ENCODE results near the gene LRIF1.
A peak's percentile ranks its signal among the peaks of the same experiment; 100 is the strongest.
"Not testable (repeated sequence)": the region's sequence is repeated elsewhere in the genome, so short reads cannot be mapped to it uniquely, and the experiment has no call there.

LRIF1 gene, protein sequence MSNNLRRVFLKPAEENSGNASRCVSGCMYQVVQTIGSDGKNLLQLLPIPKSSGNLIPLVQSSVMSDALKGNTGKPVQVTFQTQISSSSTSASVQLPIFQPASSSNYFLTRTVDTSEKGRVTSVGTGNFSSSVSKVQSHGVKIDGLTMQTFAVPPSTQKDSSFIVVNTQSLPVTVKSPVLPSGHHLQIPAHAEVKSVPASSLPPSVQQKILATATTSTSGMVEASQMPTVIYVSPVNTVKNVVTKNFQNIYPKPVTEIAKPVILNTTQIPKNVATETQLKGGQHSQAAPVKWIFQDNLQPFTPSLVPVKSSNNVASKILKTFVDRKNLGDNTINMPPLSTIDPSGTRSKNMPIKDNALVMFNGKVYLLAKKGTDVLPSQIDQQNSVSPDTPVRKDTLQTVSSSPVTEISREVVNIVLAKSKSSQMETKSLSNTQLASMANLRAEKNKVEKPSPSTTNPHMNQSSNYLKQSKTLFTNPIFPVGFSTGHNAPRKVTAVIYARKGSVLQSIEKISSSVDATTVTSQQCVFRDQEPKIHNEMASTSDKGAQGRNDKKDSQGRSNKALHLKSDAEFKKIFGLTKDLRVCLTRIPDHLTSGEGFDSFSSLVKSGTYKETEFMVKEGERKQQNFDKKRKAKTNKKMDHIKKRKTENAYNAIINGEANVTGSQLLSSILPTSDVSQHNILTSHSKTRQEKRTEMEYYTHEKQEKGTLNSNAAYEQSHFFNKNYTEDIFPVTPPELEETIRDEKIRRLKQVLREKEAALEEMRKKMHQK

DNA sequence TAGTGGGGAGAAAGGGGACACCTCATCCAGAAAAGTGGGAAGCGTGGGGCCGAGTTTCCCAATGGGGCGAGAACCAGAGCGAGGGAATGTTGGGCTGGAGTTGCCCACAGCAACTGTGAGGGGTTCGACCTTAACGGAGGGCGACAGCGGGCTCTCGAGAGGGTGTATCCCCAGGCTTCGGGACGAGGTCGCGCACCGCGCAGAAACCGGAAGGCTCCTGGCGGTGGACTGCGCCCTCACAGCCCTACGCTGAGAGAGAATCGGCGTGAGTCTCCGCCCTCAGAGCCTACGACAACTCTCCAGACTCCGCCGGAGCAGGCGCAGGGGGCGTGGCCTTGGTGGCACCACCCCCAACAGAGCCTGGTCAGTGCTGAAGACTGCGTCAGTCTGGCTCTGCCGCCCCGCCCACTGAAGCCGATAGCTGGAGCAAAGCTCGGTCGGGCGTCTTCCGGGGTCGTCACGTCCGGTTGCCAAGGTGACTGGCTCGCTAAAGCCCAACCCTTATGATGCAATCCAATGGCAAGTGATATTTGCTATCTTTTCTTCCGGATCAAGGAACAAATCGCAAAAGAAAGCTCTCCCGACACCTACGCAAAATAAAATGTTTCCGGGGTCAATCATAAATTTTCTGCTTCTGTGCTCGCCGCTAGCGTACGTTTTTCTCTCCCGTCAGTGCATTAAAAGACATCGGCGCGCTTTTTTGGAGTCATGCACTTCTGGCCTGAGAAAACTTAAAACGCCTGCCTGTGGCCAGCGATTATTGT, at the start of gene LRIF1:
Gene LRIF1 (minus strand): TSS at position 232 of the 764 bp plus-strand sequence. CDS start 234 bp downstream, outside the sequence.
- peak; percentile 99 for DNase-seq (ENCODE audit: low read depth)

DNA sequence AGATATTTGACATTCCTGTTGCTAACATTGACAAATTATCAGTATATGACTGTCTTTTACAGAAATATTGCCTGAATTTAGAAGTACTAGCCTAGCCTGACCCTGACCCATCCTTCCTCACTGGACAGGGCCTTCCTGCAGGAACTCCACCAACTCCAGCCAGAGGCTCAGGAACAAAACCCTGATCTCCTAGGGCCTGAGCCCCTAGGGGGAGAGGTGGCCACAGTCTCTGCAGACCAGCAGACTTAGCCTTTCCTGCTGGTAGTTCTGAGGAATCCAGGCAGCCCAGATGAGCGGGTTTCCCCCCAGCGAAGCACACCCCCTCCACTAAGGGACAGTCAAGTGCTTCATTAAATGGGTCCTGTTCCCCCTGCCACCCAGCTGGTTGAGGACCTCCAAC, 44.3 kb upstream of the LRIF1 start:
- DNase-seq (ENCODE audit: low read depth), result no peak

DNA sequence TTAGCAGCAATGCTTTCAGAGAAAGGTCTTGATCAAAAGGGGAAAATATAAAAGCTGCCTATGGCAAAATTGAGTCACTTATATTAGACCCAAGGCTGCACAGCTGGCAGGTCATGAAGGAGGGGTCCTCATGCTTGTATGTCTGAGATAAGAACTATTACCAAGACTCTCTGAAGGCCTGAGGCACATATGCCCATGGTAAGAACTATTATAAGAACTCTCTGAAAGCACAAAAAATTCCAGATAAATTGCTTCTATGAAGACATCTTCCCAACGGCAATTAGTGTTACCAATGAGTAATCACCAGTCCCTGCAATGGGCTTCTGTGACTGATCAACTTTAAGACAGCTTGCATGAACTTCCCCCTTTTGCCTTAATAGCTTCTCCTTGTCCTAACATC, 42.8 kb upstream of the LRIF1 start:
- no peak for DNase-seq (ENCODE audit: low read depth)

DNA sequence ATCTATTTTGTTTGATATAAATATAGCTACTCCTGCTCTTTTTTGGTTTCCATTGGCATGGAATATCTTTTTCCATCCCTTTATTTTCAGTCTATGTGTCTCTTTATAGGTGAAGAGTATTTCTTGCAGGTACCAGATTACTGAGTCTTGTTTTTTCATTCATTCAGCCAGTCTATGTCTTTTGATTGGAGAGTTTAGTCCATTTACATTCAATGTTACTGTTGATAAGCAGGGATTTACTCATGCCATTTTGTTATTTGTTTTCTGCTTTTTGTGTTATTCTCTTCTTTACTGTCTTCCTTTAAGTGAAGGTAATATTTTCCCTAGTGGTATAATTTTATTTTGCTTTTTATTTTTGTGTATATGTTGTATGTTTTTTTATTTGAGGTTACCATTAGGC, 35.9 kb upstream of the LRIF1 start:
- DNase-seq (ENCODE audit: low read depth), result not testable (repeated sequence)

DNA sequence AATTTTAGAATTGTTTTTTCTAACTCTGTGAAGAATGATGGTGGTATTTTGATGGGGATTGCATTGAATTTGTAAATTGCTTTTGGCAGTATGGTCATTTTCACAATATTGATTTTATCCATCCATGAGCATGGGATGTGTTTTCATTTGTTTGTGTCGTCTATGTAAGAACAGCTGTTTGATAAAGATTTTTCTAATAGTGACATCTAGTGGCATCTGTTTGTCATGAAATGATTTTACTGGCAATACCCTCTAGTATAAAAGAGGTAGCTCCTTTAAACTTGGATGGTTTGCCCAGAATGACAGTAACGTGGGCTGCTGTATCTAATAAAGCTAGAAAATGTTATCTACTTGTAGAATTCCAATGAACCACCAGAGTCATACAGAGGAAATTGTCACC, 28.6 kb upstream of the LRIF1 start:
- peak; percentile 7 for DNase-seq (ENCODE audit: low read depth)

DNA sequence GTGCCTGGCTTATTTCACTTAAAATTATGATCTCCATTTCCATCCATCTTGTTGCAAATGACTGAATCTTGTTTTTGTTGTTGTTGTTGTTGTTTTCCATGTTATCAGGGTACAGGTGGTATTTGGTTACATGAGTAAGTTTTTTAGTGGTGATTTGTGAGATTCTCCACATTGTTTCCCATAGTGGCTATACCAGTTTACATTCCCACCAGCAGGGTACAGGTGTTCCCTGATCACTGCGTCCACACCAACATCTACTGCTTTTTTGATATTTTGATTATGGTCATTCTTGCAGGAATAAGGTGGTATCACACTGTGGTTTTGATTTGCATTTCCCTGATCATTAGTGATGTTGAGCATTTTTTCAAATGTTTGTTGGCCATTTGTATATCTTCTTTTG, 27.6 kb upstream of the LRIF1 start:
- not testable (repeated sequence) for DNase-seq (ENCODE audit: low read depth)

DNA sequence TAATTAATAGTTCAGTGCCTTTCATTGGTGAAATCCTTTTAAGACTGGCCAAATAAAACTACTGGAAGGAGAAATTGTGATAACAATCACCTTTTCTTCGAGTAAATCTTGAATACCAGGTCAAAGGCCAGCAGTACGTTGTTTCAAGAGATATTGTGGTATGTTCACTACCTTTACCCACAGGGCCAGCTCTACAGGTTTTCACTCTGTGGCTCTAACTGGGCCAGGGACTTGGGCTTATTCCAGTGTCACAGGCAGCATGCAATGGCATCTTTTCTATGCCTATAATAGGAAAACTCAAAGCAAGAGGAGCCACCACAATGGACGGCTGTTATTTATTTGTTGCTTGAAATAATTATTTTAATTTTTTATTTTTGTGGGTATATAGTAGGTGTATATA, 26.8 kb upstream of the LRIF1 start:
- no peak for DNase-seq (ENCODE audit: low read depth)

DNA sequence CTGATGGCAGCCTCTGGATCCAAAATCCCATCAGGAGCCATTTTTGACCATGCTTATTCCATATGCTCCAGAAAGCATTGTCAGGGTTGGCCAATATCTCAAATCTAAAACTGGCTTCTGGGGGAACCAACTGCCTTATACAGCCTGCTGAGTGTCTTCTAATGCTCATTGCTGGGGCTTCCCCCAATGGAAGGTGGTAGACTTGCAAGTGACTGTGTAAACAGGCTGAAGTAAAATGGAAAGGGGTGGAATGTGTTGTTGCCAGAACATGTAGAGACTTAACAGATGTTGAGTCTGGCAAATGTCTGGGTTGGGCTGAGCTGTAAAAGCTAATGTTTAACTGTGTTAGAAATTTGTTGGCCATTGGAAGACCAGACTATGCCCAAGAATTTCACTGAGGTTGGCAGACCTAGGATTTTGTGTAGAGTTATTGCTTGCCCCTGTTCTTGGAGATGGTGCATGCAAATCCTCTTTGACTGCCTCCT, 22.7 kb upstream of the LRIF1 start:
- DNase-seq (ENCODE audit: low read depth), result no peak

DNA sequence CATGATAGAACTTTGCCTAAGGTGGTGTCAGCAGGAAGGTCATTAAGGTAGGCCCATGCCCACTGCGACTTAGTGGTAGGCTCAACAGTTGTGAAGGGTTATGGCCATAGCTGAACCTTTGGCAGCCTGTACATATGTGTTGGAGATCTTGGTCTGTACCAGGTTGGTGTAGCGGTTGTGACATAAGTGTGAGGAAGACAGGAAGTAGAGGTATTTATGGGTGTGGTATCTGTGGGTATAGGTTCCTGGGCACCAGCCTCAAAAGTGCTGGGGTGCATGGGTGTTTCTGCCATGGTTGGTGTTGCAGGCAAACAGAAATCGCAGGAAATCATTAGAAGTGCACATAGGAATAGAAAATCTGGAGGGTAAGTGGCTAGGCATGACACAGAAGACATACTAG, 18.6 kb upstream of the LRIF1 start:
- DNase-seq (ENCODE audit: low read depth), result no peak

DNA sequence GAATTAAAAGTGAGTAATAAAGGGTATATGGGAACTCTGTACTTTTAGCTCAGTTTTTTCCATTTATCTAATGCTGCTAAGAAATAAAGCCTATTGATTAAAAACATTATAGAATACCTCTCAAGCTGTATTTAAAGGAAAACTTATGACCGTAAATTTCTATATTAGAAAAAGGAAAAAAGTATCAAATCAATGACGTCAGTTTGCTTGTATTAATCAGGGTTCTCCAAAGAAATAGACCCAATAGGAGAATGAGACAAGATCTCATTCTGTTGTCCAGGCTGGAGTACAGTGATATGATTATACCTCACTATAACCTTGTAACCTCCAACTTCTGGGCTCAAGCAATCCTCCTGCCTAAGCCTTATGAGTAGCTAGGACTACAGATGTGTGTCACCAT, 15.4 kb upstream of the LRIF1 start:
- no peak for DNase-seq (ENCODE audit: low read depth)

DNA sequence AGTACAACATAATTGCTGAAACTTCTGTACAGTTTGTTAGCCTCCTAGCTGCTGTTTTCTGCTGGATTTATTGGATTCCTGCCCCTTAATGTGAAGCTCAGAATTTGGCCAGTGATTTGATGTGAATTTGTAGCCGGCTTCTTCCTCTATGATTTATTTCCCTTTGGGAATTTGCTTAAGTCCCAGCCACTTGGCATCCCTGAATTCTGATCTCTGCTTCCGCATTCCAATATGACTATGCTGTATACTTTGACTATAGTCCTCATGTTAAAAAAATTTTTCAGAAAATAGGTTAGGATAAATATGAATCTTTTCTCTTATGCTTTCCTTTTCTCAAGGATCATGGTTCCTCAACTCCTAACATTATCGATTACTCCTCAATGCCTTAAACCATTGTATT, 12.4 kb upstream of the LRIF1 start:
- no peak for DNase-seq (ENCODE audit: low read depth)

DNA sequence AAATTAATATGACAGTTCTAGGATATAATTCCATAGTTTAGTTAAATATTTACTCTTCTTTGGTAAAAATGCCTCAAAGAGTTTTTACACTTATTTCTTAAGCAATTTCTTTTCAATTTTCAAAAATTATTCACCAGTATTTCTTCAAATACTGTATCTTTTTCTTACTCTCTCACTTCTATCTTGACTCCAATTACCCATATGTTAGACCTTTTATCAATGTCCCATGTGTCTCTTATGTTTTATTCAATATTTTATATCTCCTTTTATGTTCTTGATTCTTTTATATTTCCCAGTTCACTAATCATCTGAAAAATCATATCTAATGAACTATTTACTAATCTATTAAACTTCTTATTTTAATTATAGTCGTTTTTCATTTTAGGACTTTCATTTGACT, 11.5 kb upstream of the LRIF1 start:
- DNase-seq (ENCODE audit: low read depth), result no peak

DNA sequence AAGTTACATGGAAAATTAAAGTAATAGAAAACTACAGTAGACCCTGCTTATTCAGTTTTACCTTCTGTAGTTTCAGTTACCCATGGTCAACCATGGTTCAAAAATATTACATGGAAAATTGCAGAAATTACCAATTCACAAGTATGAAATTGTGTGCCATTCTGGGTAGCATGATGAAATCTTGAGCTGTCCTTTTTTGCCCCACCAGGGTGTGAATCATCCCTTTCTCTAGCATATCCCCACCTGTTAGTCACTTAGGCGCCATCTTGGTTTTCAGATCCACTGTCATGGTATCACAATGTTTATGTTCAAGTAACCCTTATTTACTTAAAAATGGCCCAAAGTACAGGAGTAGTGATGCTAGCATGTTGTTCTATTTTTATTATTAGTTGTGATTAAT, 3.5 kb upstream of the LRIF1 start:
- DNase-seq (ENCODE audit: low read depth), result no peak

DNA sequence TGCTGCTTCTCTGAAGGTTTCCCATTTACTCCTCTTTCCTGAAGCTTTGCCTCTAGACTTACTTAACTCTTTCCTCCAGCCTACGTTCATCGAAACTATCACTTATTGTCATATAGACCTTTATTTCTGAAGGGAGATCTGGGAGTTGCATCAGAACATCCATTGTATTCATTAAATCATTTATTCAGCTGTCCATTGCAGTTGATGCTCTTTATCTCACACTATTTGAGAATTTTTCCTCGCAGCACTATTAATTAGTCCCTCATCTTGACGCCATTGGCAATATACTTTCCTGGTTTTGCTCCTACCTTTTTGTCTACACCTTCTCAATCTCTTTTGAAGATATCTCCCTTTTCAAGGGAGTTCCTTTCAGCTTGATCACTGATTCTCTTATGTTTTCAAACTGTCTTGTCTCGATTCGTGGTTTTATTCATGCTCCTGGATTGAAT, 757 bp upstream of the LRIF1 start:
- DNase-seq (ENCODE audit: low read depth), result no peak

DNA sequence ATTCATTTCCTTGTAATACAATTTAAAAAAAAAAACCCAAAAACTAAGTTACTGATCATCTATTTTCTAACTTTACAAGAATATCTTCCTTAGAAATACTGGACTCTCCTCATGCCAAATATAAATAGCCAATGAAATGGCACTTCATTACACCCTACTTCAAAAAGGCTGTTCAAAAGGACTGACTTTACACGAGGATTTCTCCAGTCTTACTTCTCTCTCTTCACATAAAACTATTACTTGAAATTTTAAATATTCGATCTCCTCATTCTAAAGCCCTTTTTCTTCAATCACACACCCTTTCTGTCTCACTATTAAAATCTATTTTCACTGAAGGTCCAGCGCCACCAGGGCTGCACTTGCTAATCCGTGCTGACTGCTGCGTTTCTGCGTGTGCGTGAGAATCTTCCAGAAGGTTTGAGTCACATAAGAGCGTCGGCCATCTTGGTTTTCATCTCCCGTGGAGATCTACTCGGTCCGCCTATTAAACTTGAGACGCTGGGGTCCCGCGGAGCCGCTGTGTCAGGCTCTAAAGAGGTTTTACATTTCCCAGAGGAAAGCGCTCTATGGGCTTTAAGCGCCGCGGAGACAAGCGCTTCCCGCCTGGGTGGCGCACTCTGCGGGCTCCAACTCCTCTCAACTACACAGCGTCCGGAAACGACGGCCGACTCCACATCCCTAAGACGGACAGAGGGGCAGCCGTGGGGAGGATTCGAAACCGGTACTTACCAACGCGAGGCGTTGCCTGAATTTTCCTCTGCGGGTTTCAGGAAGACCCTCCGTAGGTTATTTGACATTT, 631 bp downstream of the LRIF1 start:
- peak; percentile 61 for DNase-seq (ENCODE audit: low read depth)

DNA sequence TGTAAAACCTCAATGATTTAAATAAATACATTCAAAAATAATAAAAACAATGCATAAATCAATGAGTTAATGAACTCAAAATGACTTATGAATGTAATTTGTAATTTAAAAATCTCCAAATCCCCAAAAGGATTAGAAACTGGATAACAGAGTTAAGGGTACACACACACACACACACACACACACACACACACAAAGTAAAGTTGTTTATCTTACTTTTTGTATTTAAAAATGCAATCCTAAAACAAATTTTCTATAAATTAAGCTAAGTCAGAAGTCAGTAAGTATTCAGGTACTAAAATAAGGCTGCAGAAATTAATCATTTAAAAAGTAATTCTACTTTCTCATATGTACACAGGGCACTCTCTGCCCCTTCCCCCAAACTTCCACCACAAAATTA, 1.8 kb downstream of the LRIF1 start:
- no peak for DNase-seq (ENCODE audit: low read depth)

DNA sequence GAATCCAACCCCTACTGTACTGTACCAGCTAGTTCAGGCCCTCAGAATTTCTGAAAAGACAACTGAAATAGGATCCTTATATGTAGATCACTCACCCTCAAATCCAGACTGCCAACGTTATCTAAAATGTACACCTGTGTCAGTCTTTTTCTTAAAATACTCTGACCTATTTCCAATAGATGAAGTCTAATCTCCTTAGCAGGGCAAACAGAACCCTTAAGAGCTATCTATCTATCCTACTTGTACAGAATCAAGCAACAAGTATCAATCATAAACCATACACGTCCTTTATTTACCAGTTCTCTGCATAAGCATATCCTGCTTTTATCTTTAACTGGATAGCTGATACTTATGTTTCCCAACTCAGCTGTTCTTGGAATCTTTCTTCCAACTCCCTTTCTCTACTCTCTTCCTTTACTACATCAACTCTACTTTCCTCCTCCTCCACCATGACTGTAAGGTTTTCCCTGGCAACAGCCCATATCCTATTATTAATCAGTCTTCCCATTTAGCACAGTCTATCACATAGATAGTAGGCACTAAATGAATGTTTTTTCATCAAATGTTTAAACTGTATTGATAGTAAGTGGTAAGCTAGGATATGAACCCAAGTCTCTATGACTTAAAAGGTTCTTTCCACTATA, 2.8 kb downstream of the LRIF1 start:
- no peak for DNase-seq (ENCODE audit: low read depth)

DNA sequence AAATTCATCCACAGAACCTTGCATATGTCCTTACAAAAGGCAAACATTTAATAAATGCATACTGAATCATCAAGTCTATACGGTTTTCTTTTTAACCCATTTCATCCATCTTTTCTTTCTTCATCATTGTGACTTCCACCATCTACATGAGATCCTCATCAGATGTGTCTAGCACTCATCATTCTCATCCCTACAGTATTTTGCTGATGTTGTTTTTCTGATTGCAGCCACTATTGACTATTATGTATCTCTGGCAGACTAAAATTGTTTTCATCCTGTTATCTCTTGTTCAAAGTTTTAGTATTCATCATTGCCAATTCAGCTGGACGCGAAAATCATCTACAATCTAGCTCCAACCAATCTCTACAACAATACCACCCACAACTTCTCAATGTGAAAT, 5.9 kb downstream of the LRIF1 start:
- no peak for DNase-seq (ENCODE audit: low read depth)

DNA sequence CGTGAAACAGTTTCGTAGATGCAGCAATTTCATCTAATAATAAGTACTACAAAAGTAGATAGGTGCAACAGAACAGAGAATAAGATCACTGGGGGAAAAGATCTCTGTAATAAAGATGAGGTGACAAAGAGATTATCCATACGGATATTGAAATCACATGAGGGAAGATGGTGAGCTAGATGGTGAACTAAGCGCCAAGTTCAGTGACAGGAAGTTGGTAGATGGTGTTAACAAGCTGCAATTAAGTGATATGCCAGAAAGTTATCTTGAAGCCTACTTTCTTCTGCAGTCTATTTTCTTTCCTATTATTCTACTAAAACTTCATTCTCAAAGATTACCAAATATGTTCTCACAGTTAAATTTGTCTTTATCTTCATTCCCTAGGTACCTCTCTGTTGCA, 7.1 kb downstream of the LRIF1 start:
- peak; percentile 34 for DNase-seq (ENCODE audit: low read depth)

DNA sequence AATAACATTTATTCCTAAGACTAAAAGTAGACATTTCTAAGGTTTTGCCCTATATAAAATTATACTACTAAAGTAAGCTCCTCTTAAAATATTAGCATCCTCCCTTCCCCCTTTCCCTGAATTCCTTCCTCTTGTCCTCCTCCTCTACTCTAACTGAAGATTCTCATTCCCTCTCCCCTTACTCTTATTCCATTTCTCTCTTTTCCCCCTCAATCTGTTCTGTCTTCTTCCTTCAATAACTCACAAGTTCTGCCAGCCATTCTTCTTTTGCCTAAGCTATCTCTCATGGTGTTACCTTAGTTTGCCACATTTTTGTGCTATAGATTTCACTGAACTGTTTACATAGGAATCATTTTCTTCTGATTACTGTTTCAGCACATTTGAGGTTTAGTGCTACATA, 10.7 kb downstream of the LRIF1 start:
- DNase-seq (ENCODE audit: low read depth), result no peak

DNA sequence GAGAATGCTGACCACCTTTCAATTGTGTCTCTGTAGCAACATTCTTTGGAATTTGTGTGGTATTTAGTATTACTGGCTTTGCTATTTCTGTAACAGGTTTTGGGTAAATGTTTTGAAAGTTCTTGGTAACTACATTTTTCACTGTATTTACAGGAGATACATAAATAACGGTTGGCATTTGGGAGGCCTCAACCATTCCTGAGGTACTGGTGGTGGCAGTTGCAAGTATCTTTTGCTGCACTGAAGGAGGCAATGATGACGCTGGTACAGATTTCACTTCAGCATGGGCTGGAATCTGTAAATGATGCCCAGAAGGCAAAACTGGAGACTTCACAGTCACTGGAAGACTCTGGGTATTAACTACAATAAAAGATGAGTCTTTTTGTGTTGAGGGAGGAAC, 11.7 kb downstream of the LRIF1 start:
- DNase-seq (ENCODE audit: low read depth), result no peak

Measured in CMK (cell line).